PC-3 (cell line): ENCODE results near the gene NIPBL. TPM values are rescaled to one million over a fixed set of nuclear protein-coding genes. Genes with fewer than 3 reads are reported as not detected.

Source experiments
- ATAC-seq: fragments of 200-7000 bp; cut with Tn5 transposase; 2 replicates; pipeline ENCODE4 v1.9.1; 2020; ENCODE audit warnings: mild to moderate bottlenecking, moderate library complexity
- BruUV-seq: library from RNA; stranded (reverse); fragments of 400-500 nt; replicated peaks from 2 replicates; lab custom pipeline; 2021; lab: Mats Ljungman, UMichigan
- CTCF ChIA-PET: fragments of 300-600 bp; sonication (Branson Sonifier 250); formaldehyde crosslinking; loops from one replicate; lab custom pipeline; 2022; ENCODE audit warnings: antibody characterized with exemption; lab: Charles Lee
- POLR2A ChIA-PET: fragments of 300-600 bp; sonication (Branson Sonifier 250); formaldehyde crosslinking; loops from one replicate; lab custom pipeline; 2022; ENCODE audit warnings: antibody characterized with exemption; ENCODE audit not compliant: unreplicated experiment; lab: Charles Lee
- DNase-seq: peaks from one replicate; pipeline ENCODE4 v3.0.0-alpha.2; 2015
- H2AFZ ChIP-seq: fragments of 300-600 bp; sonication (generic); 2 replicates; pipeline ENCODE4 v1.6.0; 2016; ENCODE audit warnings: antibody characterized with exemption, low read length
- H3F3A ChIP-seq: fragments of 300-600 bp; sonication (generic); one replicate; pipeline ENCODE4 v1.6.0; 2017; ENCODE audit warnings: antibody characterized with exemption, low read length, control low read depth, mild to moderate bottlenecking; ENCODE audit not compliant: unreplicated experiment
- H3K27ac ChIP-seq: fragments of 300-600 bp; sonication (generic); 2 replicates; pipeline ENCODE4 v1.5.1; 2016; ENCODE audit warnings: mild to moderate bottlenecking, low read length
- H3K27me3 ChIP-seq: fragments of 300-600 bp; sonication (generic); 2 replicates; pipeline ENCODE4 v1.6.1; 2016; ENCODE audit warnings: low read length, mixed read lengths
- H3K36me3 ChIP-seq: fragments of 300-600 bp; sonication (generic); 2 replicates; pipeline ENCODE4 v1.6.1; 2016; ENCODE audit warnings: low read depth, mixed run types, low read length, mixed read lengths
- H3K4me1 ChIP-seq: fragments of 300-600 bp; sonication (generic); 2 replicates; pipeline ENCODE4 v1.5.1; 2016; ENCODE audit warnings: low read length; ENCODE audit not compliant: insufficient read depth
- H3K4me2 ChIP-seq: fragments of 300-600 bp; sonication (generic); 2 replicates; pipeline ENCODE4 v1.6.0; 2016; ENCODE audit warnings: low read length
- H3K4me3 ChIP-seq: fragments of 300-600 bp; sonication (generic); 2 replicates; pipeline ENCODE4 v1.5.1; 2016; ENCODE audit warnings: mild to moderate bottlenecking, low read length, mixed read lengths
- H3K79me2 ChIP-seq: fragments of 300-600 bp; sonication (generic); 2 replicates; pipeline ENCODE4 v1.6.1; 2017; ENCODE audit warnings: low read length, mixed read lengths
- H3K9ac ChIP-seq: fragments of 300-600 bp; sonication (generic); 2 replicates; pipeline ENCODE4 v1.6.0; 2016; ENCODE audit warnings: mild to moderate bottlenecking, low read length
- H3K9me2 ChIP-seq: fragments of 300-600 bp; sonication (generic); replicated peaks from 2 replicates; pipeline ENCODE4 v1.6.1; 2016; ENCODE audit warnings: mixed run types, low read length, mixed read lengths
- H3K9me3 ChIP-seq: fragments of 300-600 bp; sonication (generic); 2 replicates; pipeline ENCODE4 v1.6.1; 2016; ENCODE audit warnings: low read length, mixed read lengths
- H4K20me1 ChIP-seq: fragments of 300-600 bp; sonication (generic); 2 replicates; pipeline ENCODE4 v1.6.1; 2016; ENCODE audit warnings: low read length, mixed read lengths
- EZH2 ChIP-seq: fragments of 300-600 bp; sonication (generic); IDR thresholded peaks from one replicate; pipeline ENCODE4 v1.6.1; 2017; ENCODE audit warnings: antibody characterized with exemption, mild to moderate bottlenecking, low read length; ENCODE audit not compliant: unreplicated experiment
- EZH2phosphoT487 ChIP-seq: fragments of 300-600 bp; sonication (generic); IDR thresholded peaks from 2 replicates; pipeline ENCODE4 v1.6.1; 2018; ENCODE audit warnings: mild to moderate bottlenecking, antibody characterized with exemption, low read length, borderline replicate concordance
- intact Hi-C: fragments of 100-400 bp; cut with micrococcal nuclease; formaldehyde crosslinking; loops from 2 replicates; pipeline ENCODE4 v1.9.0; 2023
- total RNA-seq: library from RNA; depleted of rRNA; stranded (reverse); fragments of >200 nt; gene quantifications from 2 replicates; pipeline ENCODE4 v1.2.3, GENCODE V29; 2014
- TF ChIP-seq, protein P1 (sequence below): fragments of 300-600 bp; sonication (generic); conservative IDR thresholded peaks from 2 replicates; pipeline ENCODE4 v1.5.1; 2017; ENCODE audit warnings: antibody characterized with exemption, low read depth, mild to moderate bottlenecking, low read length

Gene NIPBL
- total RNA-seq, 1 experiment from 2014 or later = 16.8 TPM

DNA sequence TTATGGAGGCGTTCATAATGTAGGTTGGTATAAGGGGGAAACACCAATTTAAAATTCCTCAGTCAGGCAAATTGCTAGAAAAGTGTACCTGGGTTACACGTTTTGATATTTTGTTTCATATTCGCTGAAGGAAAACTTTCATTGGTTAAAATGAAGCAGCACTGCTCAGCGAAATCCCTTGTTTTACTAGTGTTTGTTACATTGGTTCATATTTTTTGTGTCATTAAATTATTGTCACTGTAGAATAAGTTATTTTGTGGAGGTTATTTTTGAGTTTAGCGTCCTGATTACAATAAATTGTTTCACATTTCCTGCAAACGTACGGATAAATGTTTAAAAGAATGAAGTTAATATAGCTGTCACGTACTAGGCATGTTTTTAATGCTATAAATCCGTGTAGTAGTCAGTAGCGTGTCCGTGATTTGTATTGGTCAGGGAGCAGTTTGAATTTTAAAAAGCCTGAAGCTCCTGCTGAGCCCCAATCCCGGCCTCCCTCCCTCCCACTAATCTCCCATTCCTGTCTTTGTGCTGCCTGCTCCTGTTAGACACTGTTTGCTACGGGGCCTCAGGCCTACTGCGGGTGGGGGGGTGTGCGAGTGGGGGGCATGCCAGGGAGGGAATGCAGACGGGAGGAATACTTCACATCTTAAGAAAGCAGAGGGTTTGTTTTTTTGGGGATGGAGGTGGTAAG lies 2.0 kb downstream of the NIPBL start:
- peak overlapping the region; percentile 87 for H3K4me3 ChIP-seq
- TF ChIP-seq EZH2phosphoT487 = no peak
- TF ChIP-seq, protein P1, sequence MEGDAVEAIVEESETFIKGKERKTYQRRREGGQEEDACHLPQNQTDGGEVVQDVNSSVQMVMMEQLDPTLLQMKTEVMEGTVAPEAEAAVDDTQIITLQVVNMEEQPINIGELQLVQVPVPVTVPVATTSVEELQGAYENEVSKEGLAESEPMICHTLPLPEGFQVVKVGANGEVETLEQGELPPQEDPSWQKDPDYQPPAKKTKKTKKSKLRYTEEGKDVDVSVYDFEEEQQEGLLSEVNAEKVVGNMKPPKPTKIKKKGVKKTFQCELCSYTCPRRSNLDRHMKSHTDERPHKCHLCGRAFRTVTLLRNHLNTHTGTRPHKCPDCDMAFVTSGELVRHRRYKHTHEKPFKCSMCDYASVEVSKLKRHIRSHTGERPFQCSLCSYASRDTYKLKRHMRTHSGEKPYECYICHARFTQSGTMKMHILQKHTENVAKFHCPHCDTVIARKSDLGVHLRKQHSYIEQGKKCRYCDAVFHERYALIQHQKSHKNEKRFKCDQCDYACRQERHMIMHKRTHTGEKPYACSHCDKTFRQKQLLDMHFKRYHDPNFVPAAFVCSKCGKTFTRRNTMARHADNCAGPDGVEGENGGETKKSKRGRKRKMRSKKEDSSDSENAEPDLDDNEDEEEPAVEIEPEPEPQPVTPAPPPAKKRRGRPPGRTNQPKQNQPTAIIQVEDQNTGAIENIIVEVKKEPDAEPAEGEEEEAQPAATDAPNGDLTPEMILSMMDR = no peak
- TF ChIP-seq EZH2 = no peak
- CTCF ChIA-PET = interaction anchor here (0.7 kb wide), 1 partner anchor 127 kb away, joined by 12 read pairs; no protein-coding TSS in a partner anchor

DNA sequence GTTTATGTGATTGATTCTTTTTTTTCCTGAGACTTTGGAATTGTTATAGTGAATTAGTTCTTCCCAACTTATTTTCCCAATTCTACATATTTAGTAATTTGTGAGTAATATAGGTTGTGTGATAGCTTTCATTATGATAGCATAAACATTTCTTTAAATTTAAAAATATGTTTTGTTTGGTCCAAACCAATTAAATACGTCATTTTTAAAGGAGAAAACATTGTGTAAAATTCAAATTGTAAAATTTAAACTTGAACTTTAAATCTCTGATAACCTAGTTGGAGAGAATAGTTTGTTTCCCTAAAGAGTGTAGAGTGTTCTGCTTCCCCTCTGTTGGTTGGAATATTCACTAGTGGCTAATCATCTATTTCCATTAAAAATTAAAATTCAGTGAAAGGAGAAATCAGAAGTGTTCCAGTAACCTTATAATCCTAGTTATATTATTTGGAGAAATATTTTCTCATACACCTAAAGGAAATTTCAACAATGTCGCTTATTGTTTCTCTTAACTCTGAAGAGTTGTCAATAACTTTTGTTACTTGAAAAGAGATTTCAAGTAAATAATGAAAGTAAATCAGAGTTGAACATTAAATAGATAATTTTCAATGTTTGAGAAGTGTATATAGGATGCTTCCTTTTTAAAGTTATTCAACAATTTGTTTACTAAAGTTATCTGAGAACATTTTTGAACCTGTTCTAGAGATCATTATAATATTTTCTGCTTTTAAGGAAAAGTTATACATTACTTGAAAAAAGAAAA lies 2.9 kb downstream of the NIPBL start:
- DNase-seq = no peak
- intact Hi-C loops = loop anchor here (2.0 to 5.0 kb wide), 2 partner anchors 49 to 838 kb away; no protein-coding TSS in a partner anchor
- Histone ChIP-seq H2AFZ (no peak overlapping the region), H4K20me1 (peaks cover 49% of the 10 kb centered on the region), H3F3A (no peaks in the 10 kb centered on the region), H3K4me3 (peak overlapping the region; percentile 87), H3K9me2 (no peaks in the 10 kb centered on the region), H3K27me3 (no peaks in the 10 kb centered on the region), H3K79me2 (peaks cover 97% of the 10 kb centered on the region), H3K4me2 (peak overlapping the region; percentile 91), H3K9ac (peak overlapping the region; percentile 96), H3K36me3 (no peaks in the 10 kb centered on the region), H3K9me3 (no peaks in the 10 kb centered on the region), H3K27ac (no peak overlapping the region), H3K4me1 (peaks cover 31% of the 10 kb centered on the region)
- no peak for ATAC-seq
- no TSS peak for BruUV-seq
- CTCF ChIA-PET = no interaction called here
- POLR2A ChIA-PET = no interaction called here
- TF ChIP-seq EZH2 (no peak), EZH2phosphoT487 (no peak)
- TF ChIP-seq, protein P1 = no peak

More for the DNA sequence above, 2.0 kb downstream of the NIPBL start:
- Histone ChIP-seq H3K4me1 (peaks cover 40% of the 10 kb centered on the region), H3K4me2 (peak overlapping the region; percentile 91), H4K20me1 (peaks cover 52% of the 10 kb centered on the region), H3K36me3 (no peaks in the 10 kb centered on the region), H3K9ac (peak overlapping the region; percentile 96), H3K27me3 (no peaks in the 10 kb centered on the region), H3F3A (no peaks in the 10 kb centered on the region), H3K9me2 (no peaks in the 10 kb centered on the region), H3K79me2 (peaks cover 97% of the 10 kb centered on the region), H2AFZ (no peak overlapping the region), H3K27ac (no peak overlapping the region), H3K9me3 (no peaks in the 10 kb centered on the region)
- ATAC-seq (peak; percentile 5; the same call in 1 of the 2 replicates), DNase-seq (peak; percentile 56)
- intact Hi-C loops = loop anchor here (1.0 to 5.0 kb wide), 3 partner anchors 50 to 839 kb away; no protein-coding TSS in a partner anchor
- POLR2A ChIA-PET = interaction anchor here (0.7 kb wide), 1 partner anchor 1215 kb away, joined by 4 read pairs; no protein-coding TSS in a partner anchor
- no TSS peak for BruUV-seq
